Esophagus (tissue), 2 donors: ENCODE results near the gene MYL3. TPM values are rescaled to one million over a fixed set of nuclear protein-coding genes. Genes with fewer than 3 reads are reported as not detected.
"Not testable (repeated sequence)": the region's sequence is repeated elsewhere in the genome, so short reads cannot be mapped to it uniquely, and the experiment has no call there.

Experiments
- H3K27ac ChIP-seq, 2 donors: one replicate each; pipeline ENCODE4 v1.5.1; 2013; ENCODE audit warnings: low read depth in 2 of 2, mild to moderate bottlenecking in 2 of 2, inconsistent platforms in 1 of 2, low read length in 1 of 2, moderate library complexity in 1 of 2
- H3K27me3 ChIP-seq, 2 donors: one replicate each; pipeline ENCODE4 v1.6.1; 2013; ENCODE audit warnings: low read length in 2 of 2, control low read depth in 1 of 2, mild to moderate bottlenecking in 1 of 2; ENCODE audit not compliant: insufficient read depth in 2 of 2, control insufficient read depth in 1 of 2
- H3K36me3 ChIP-seq, 2 donors: one replicate each; pipeline ENCODE4 v1.6.1; 2013; ENCODE audit warnings: low read length in 1 of 2; ENCODE audit not compliant: control insufficient read depth in 2 of 2, insufficient read depth in 2 of 2
- H3K4me1 ChIP-seq, 2 donors: one replicate each; pipeline ENCODE4 v1.6.1; 2013; ENCODE audit warnings: low read length in 1 of 2; ENCODE audit not compliant: control insufficient read depth in 2 of 2, insufficient read depth in 2 of 2
- H3K4me3 ChIP-seq, 2 donors: one replicate each; pipeline ENCODE4 v1.5.1; 2013; ENCODE audit warnings: low read length in 2 of 2, mild to moderate bottlenecking in 2 of 2, low read depth in 1 of 2, moderate library complexity in 1 of 2
- H3K9me3 ChIP-seq, 2 donors: one replicate each; pipeline ENCODE4 v1.6.1; 2013; ENCODE audit warnings: mild to moderate bottlenecking in 2 of 2, low read depth in 1 of 2, low read length in 1 of 2, moderate library complexity in 1 of 2; ENCODE audit not compliant: control insufficient read depth in 2 of 2, insufficient read depth in 1 of 2
- WGBS, 2 donors: extraction: QIAGEN DNeasy Blood & Tissue Kit; methylation state at CpG; one replicate each; pipeline ENCODE4 v1.1.7; 2013; 5-methylcytosine and 5-hydroxymethylcytosine counted together
- polyA plus RNA-seq, 2 donors: library from polyadenylated mRNA; stranded (reverse); fragments of 200-250 nt; gene quantifications; one replicate each; pipeline ENCODE4 v1.2.3, GENCODE V29; 2013
- donor health status: healthy with polysubstance abuse.
- donor health status: Bipolar disorder and iron deficiency.

Gene MYL3
- polyA plus RNA-seq, result under 1 TPM; 0.67 to 0.87 TPM

DNA sequence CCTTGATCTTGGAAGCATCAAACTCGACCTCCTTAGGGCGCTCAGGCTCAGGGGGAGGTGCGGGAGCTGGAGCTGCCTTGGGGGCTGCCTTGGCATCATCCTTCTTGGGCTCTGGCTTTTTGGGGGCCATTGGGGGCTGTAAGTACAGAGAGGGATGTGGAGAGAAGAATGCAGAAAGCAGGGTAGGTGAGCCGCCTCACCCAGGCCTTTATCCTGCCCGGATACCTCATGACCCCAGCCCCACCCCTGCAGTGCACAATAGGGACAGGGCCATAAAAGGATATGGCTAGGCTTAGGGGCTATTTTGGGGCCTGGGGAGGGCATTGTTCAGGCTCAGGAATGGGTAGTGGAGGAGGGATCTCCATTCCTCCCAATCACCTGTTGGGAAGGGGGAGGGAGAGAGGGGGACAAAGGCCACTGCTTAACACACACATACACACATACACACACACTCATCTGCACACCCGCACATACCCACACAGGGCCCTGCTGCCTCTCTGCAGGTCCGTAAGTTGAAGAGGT lies at the start of gene MYL3:
Gene MYL3 (minus strand): TSS at position 184 of the 522 bp plus-strand sequence. CDS start 54 bp downstream, at position 130.
- H3K27ac ChIP-seq, result no peak within 1 kb of the TSS
- no peaks in the 10 kb centered on the region for H3K27me3 ChIP-seq
- H3K4me3 ChIP-seq, result no peak within 1 kb of the TSS
- H3K4me1 ChIP-seq, result peaks cover 10% of the 10 kb centered on the region in 2 donors
- no peaks in the 10 kb centered on the region for H3K36me3 ChIP-seq
- no peaks in the 10 kb centered on the region for H3K9me3 ChIP-seq
- WGBS, 2 donors, result 79 to 87% methylated on average over 7 of the region's 7 CpGs

DNA sequence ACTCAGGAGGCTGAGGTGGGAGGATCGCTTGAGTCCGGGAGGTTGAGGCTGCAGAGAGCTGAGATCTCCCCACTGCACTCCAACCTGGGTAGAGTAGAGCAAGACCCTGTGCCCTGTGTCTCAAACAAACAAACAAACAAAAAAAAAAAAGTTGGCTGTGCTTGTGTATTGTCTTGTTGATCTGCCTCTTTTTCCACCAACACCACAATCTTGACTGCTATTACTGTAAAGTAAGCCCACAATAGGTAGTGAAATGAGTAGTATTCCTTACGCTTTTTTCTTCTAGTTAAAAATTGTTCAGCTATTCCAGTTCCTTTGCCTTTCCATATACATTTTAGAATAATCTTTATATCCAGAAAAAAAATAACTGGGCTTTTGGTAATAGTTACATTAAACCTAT lies 49.7 kb upstream of the MYL3 start:
- 93 to 96% methylated on average over 3 of the region's 3 CpGs for WGBS, 2 donors
- Histone ChIP-seq H3K4me1 (peaks cover 4 to 22% of the 10 kb centered on the region in 2 donors), H3K4me3 (no peak overlapping the region), H3K27ac (no peak overlapping the region), H3K36me3 (peaks cover 0 to 4% of the 10 kb centered on the region in 2 donors), H3K27me3 (no peaks in the 10 kb centered on the region), H3K9me3 (peaks cover 0 to 2% of the 10 kb centered on the region in 2 donors)

DNA sequence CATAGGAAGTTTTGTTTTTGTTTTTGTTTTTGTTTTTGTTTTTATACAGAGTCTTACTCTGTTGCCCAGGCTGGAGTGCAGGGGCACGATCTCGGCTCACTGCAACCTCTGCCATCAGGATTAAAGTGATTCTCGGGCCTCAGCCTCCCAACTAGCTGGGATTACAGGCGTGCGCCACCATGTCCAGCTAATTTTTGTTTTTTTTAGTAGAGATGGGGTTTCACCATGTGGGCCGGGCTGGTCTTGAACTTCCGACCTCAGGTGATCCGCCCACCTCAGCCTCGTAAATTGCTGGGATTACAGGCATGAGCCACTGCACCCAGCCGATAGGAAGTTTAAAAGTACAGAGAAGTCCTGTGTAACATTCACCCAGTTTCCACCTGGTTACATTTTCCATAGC lies 47.7 kb upstream of the MYL3 start:
- not testable (repeated sequence) for H3K27me3 ChIP-seq, H3K4me3 ChIP-seq, H3K36me3 ChIP-seq, H3K27ac ChIP-seq, H3K9me3 ChIP-seq
- peaks cover 4 to 24% of the 10 kb centered on the region in 2 donors for H3K4me1 ChIP-seq
- 84 to 87% methylated on average over 10 of the region's 10 CpGs for WGBS, 2 donors

DNA sequence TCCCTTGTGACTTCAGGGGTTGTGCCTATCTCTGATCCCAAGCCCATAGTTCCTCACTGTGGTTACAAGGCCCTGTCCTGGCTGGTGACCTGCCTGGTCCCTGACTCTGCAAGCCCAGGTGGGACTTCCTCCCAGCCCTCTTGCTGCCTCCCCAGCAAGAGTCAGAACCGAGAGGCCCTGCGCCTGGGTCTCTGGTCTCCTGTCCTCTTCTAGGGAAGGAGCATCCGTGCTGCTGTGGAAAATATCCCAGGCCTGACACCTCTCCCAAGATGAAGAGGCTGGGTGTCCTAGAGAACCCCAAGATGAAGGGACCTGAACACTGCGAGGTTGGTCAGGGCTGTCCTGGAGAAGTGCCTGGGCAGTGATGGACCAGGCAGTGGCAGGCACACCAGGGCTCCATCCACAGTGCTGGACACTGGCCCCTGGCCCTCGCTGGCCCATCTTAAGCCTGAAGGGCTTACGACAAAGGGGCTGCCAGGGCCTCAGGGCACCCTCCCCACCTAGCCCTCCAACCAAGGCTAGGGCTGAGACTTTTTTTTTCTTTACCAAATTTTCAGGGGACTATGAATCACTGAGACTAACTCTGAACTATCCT lies 47.0 kb upstream of the MYL3 start:
- peaks cover 4 to 24% of the 10 kb centered on the region in 2 donors for H3K4me1 ChIP-seq
- no peaks in the 10 kb centered on the region for H3K27me3 ChIP-seq
- H3K4me3 ChIP-seq, result no peak overlapping the region
- H3K27ac ChIP-seq, result no peak overlapping the region
- WGBS, 2 donors, result 70% methylated on average over 6 of the region's 6 CpGs
- H3K36me3 ChIP-seq, result no peaks in the 10 kb centered on the region
- peaks cover 0 to 2% of the 10 kb centered on the region in 2 donors for H3K9me3 ChIP-seq

DNA sequence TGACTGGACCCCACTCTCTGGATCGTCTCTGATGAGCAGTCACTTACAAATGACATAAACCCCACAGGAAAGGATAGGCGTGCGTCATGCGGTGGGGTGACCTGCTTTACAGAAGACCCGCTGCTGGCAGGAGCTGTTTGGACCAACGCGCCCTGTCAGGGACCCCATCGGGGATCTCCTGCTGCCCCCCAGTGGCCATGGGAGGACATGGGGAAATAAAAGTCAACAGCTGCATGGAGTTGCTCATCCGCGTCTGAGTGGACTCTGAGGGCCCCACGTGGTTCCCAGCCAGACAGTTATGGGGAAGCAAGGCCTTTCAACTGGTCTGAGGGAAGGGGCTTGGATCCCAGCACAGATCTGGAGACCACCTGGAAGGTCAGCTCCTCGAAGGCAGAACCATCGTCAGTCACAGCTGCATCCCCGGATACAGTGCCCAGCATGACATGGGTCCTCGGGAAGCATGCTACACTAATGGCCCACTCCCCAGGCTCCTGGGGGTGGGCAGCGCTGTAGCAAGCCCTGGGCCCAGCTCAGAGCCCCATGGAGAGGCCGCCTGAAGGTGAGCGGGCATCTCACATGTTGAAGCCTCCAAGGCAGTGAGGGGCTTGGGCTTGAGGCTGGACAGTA lies 46.4 kb upstream of the MYL3 start:
- 17% methylated on average over 18 of the region's 18 CpGs for WGBS, 2 donors
- peaks cover 0 to 2% of the 10 kb centered on the region in 2 donors for H3K9me3 ChIP-seq
- H3K4me3 ChIP-seq, result no peak overlapping the region
- no peaks in the 10 kb centered on the region for H3K27me3 ChIP-seq
- peaks cover 4 to 24% of the 10 kb centered on the region in 2 donors for H3K4me1 ChIP-seq
- H3K27ac ChIP-seq, result peak overlapping the region in 1 of 2 donors; percentile 15
- H3K36me3 ChIP-seq, result no peaks in the 10 kb centered on the region

DNA sequence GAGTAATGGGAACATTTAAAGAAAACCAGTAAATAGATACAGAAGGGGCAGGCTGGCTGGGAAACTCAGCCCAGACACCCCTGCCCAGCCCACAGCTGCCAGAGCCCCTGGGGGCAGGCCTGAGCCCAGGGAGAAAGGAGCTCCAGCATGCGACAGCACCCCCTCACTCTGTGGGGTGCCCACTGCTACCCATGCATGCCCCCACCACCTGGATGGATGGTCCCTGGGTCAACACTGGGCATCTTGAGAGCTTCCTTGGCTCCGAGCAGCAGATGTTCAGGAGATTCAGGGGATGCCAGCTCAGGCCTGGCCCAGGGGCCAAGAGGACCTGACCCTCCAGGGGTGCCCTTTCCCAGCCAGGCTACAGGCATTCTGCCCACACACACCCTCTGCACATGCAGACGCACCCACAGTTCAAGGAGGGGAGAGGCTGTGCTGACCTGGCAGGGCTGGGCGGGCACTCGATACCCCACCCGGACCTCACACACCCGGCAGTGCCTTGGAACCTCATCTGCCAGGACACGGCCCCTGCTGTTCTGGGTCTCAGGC lies 45.8 kb upstream of the MYL3 start:
- Histone ChIP-seq H3K4me3 (no peak overlapping the region), H3K4me1 (peaks cover 4 to 24% of the 10 kb centered on the region in 2 donors), H3K9me3 (peaks cover 0 to 2% of the 10 kb centered on the region in 2 donors), H3K27me3 (no peaks in the 10 kb centered on the region), H3K27ac (peak overlapping the region in 1 of 2 donors; percentile 6), H3K36me3 (no peaks in the 10 kb centered on the region)
- 34 to 36% methylated on average over 8 of the region's 8 CpGs for WGBS, 2 donors

DNA sequence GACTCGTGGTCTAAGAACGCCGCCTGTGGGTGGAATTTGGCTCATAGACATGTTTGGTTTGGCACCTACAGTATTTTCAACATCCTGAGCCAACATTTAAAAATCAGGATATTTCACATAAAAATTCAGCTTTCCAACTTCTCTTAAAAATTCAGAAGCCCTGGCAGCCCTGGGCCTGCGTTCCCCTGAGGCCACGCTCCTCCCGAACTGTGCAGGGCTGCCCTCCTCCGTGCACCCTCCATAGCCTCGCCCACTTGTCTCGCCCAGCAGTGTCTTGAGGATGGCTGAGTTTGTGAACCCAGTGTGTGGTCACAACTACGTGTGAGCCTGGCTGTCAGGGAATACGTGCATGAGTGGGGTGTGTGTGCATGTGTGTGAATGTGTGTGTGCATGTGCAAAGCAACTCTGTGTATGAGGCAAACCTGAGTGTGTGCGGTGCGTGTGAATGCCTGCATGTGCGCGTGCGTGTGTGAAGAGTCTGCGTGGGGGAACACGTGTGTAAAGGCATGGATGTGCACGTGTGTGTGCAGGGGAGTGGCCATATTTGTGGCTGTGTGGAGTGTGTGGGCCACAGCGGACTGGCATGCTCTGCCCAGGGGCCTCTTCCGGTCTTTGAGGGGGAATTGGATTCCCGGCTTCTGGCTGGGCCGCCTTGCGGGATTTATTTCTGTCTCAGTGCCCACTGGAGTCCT lies 45.2 kb upstream of the MYL3 start:
- H3K4me1 ChIP-seq, result peaks cover 4 to 19% of the 10 kb centered on the region in 2 donors
- 40 to 45% methylated on average over 24 of the region's 24 CpGs for WGBS, 2 donors
- H3K9me3 ChIP-seq, result peaks cover 0 to 2% of the 10 kb centered on the region in 2 donors
- no peak overlapping the region for H3K4me3 ChIP-seq
- no peaks in the 10 kb centered on the region for H3K36me3 ChIP-seq
- no peaks in the 10 kb centered on the region for H3K27me3 ChIP-seq
- H3K27ac ChIP-seq, result peak overlapping the region in 1 of 2 donors; percentile 6

DNA sequence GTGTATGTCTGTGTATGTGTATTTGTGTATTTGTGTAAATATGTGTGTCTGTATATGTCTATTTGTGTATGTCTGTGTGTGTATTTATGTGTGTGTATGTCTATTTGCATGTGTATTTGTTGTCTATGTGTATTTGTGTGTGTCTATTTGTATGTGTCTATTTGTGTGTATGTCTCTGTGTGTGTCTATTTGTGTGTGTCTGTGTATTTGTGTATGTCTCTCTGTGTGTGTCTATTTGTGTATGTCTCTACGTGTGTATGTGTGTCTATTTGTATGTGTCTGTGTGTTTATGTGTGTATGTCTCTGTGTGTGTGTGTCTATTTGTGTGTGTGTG lies 44.7 kb upstream of the MYL3 start:
- no peak overlapping the region for H3K27ac ChIP-seq
- H3K9me3 ChIP-seq, result peaks cover 0 to 2% of the 10 kb centered on the region in 2 donors
- 16 to 28% methylated on average over 1 of the region's 1 CpG for WGBS, 2 donors
- H3K36me3 ChIP-seq, result no peaks in the 10 kb centered on the region
- H3K4me1 ChIP-seq, result peaks cover 4 to 19% of the 10 kb centered on the region in 2 donors
- H3K27me3 ChIP-seq, result no peaks in the 10 kb centered on the region
- H3K4me3 ChIP-seq, result no peak overlapping the region

DNA sequence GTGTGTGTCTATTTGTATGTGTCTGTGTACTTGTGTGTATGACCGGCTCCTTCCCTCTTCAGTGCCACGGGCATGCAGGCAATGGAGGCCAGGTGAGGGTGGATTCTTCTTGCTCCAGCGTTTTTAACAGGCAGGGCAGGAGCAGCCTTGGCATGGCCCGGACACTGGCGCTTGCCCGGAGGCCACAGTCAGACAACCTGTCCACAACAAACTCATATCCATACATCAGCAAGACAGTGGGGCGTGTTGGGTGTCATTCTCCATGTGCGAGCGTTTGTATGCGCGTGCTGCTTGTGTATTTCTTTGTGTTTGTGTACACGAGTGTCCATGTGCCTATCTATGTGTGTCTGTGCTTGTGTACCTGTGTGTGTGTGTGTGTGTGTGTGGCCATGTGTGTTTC lies 44.0 kb upstream of the MYL3 start:
- 67 to 73% methylated on average over 12 of the region's 12 CpGs for WGBS, 2 donors
- H3K27ac ChIP-seq, result no peak overlapping the region
- peaks cover 4 to 19% of the 10 kb centered on the region in 2 donors for H3K4me1 ChIP-seq
- no peak overlapping the region for H3K4me3 ChIP-seq
- H3K9me3 ChIP-seq, result peaks cover 0 to 2% of the 10 kb centered on the region in 2 donors
- H3K27me3 ChIP-seq, result no peaks in the 10 kb centered on the region
- H3K36me3 ChIP-seq, result no peaks in the 10 kb centered on the region
